Stimulated activated naive CD8-positive, alpha-beta T cell treated with anti-CD3 and anti-CD28 coated beads, Interleukin-15, amount 100 ng/mL, for 72 hours (primary cell): ENCODE results near the gene LSAMP.

Experiments used
- ATAC-seq: fragments of 150-1000 bp; cut with Tn5 transposase; 2 replicates; pipeline ENCODE4 v1.10.0; 2021; ENCODE audit warnings: mild to moderate bottlenecking, moderate library complexity
- DNase-seq, 2 donors: peaks; one replicate each; pipeline ENCODE4 v3.0.0; 2021 to 2022
- H3K27ac Mint-ChIP-seq, 2 donors: one replicate each; pipeline ENCODE4 v1.8.0; 2022; ENCODE audit warnings: mild to moderate bottlenecking in 2 of 2, mixed read lengths in 2 of 2, moderate library complexity in 2 of 2
- H3K27me3 Mint-ChIP-seq: one replicate; pipeline ENCODE4 v1.8.0; 2022; ENCODE audit warnings: mixed read lengths
- H3K4me1 Mint-ChIP-seq: one replicate; pipeline ENCODE4 v1.8.0; 2022; ENCODE audit warnings: mild to moderate bottlenecking, mixed read lengths
- H3K4me3 Mint-ChIP-seq, 2 donors: one replicate each; pipeline ENCODE4 v1.8.0; 2022; ENCODE audit warnings: mild to moderate bottlenecking in 2 of 2, mixed read lengths in 2 of 2, moderate library complexity in 1 of 2
- H3K9me3 Mint-ChIP-seq, 2 donors: one replicate each; pipeline ENCODE4 v1.8.0; 2022; ENCODE audit warnings: mixed read lengths in 2 of 2

LSAMP gene

GRCh38 chr3:116394365-116394764 is 50.9 kb downstream of the LSAMP start:
- no peak overlapping the region for H3K27ac Mint-ChIP-seq
- peaks cover 7 to 15% of the 10 kb centered on the region in 2 donors for H3K9me3 Mint-ChIP-seq
- no peak overlapping the region for H3K4me3 Mint-ChIP-seq
- ATAC-seq (no peak), DNase-seq (no peak)
- H3K4me1 Mint-ChIP-seq: no peaks in the 10 kb centered on the region
- no peaks in the 10 kb centered on the region for H3K27me3 Mint-ChIP-seq

GRCh38 chr3:116393199-116393598 is 52.1 kb downstream of the LSAMP start:
- Mint-ChIP-seq H3K4me1 (no peaks in the 10 kb centered on the region), H3K4me3 (no peak overlapping the region), H3K9me3 (peaks cover 7 to 16% of the 10 kb centered on the region in 2 donors), H3K27me3 (no peaks in the 10 kb centered on the region), H3K27ac (no peak overlapping the region)
- DNase-seq (no peak), ATAC-seq (no peak)

DNA sequence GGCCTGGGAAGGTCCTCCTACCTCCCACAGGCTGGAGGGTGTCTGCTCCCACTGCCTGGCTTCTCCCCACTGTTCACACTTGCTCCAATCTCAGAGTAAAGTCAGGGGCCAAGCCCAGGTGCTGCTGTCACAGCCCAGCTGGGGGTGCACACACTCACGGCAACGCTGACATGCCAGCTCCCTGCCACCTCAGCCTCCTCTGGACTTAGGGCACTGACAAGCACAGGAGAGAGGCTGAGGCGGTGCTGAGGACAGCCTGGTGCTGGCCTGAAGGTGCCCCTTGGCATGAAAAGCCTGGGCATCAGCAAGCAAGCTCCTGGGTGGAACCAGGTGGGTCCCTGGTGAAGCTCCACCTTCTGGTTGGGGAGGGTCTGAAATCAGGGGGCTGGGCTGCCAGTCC is 53.0 kb downstream of the LSAMP start:
- H3K27me3 Mint-ChIP-seq: no peaks in the 10 kb centered on the region
- DNase-seq (no peak), ATAC-seq (no peak)
- no peak overlapping the region for H3K27ac Mint-ChIP-seq
- H3K4me1 Mint-ChIP-seq: no peaks in the 10 kb centered on the region
- peaks cover 7 to 20% of the 10 kb centered on the region in 2 donors for H3K9me3 Mint-ChIP-seq
- H3K4me3 Mint-ChIP-seq: no peak overlapping the region

GRCh38 chr3:116391296-116392201 is 53.7 kb downstream of the LSAMP start:
- no peak overlapping the region for H3K27ac Mint-ChIP-seq
- H3K9me3 Mint-ChIP-seq: peaks cover 7 to 20% of the 10 kb centered on the region in 2 donors
- H3K4me3 Mint-ChIP-seq: no peak overlapping the region
- H3K27me3 Mint-ChIP-seq: no peaks in the 10 kb centered on the region
- ATAC-seq (no peak), DNase-seq (no peak)
- no peaks in the 10 kb centered on the region for H3K4me1 Mint-ChIP-seq

- Mint-ChIP-seq H3K9me3 (peaks cover 7 to 20% of the 10 kb centered on the region in 2 donors), H3K4me1 (no peaks in the 10 kb centered on the region), H3K27ac (no peak overlapping the region), H3K27me3 (no peaks in the 10 kb centered on the region), H3K4me3 (no peak overlapping the region)
- ATAC-seq (no peak), DNase-seq (no peak)
Measured at GRCh38 chr3:116390318-116390717, 55.0 kb downstream of the LSAMP start.

GRCh38 chr3:116388867-116389385 is 56.4 kb downstream of the LSAMP start:
- Mint-ChIP-seq H3K27ac (no peak overlapping the region), H3K4me3 (no peak overlapping the region), H3K27me3 (no peaks in the 10 kb centered on the region), H3K9me3 (peaks cover 14% of the 10 kb centered on the region in 2 donors), H3K4me1 (no peaks in the 10 kb centered on the region)
- ATAC-seq: no peak
- DNase-seq: no peak

GRCh38 chr3:116386168-116386567 is 59.1 kb downstream of the LSAMP start:
- Mint-ChIP-seq H3K4me3 (no peak overlapping the region), H3K4me1 (no peaks in the 10 kb centered on the region), H3K27ac (no peak overlapping the region), H3K27me3 (no peaks in the 10 kb centered on the region), H3K9me3 (peaks cover 14% of the 10 kb centered on the region in 2 donors)
- ATAC-seq (no peak), DNase-seq (no peak)

- no peak overlapping the region for H3K27ac Mint-ChIP-seq
- peaks cover 7 to 10% of the 10 kb centered on the region in 2 donors for H3K9me3 Mint-ChIP-seq
- H3K4me1 Mint-ChIP-seq: no peaks in the 10 kb centered on the region
- no peak overlapping the region for H3K4me3 Mint-ChIP-seq
- ATAC-seq: no peak
- H3K27me3 Mint-ChIP-seq: no peaks in the 10 kb centered on the region
- DNase-seq: no peak
Measured at GRCh38 chr3:116384717-116385116, 60.6 kb downstream of the LSAMP start.

- DNase-seq (no peak), ATAC-seq (no peak)
- Mint-ChIP-seq H3K27ac (no peak overlapping the region), H3K27me3 (no peaks in the 10 kb centered on the region), H3K4me3 (no peak overlapping the region), H3K4me1 (no peaks in the 10 kb centered on the region), H3K9me3 (no peaks in the 10 kb centered on the region)
Measured at GRCh38 chr3:116378077-116378476, 67.2 kb downstream of the LSAMP start.

- H3K27ac Mint-ChIP-seq: no peak overlapping the region
- peaks cover 4 to 5% of the 10 kb centered on the region in 2 donors for H3K9me3 Mint-ChIP-seq
Measured at GRCh38 chr3:116374901-116375300, 70.4 kb downstream of the LSAMP start.

GRCh38 chr3:116367761-116368395 is 77.4 kb downstream of the LSAMP start:
- Mint-ChIP-seq H3K4me1 (no peaks in the 10 kb centered on the region), H3K4me3 (no peak overlapping the region), H3K27ac (no peak overlapping the region)

More at GRCh38 chr3:116374901-116375300, 70.4 kb downstream of the LSAMP start:
- ATAC-seq: no peak
- H3K4me1 Mint-ChIP-seq: no peaks in the 10 kb centered on the region
- no peaks in the 10 kb centered on the region for H3K27me3 Mint-ChIP-seq
- no peak for DNase-seq
- H3K4me3 Mint-ChIP-seq: no peak overlapping the region

DNA sequence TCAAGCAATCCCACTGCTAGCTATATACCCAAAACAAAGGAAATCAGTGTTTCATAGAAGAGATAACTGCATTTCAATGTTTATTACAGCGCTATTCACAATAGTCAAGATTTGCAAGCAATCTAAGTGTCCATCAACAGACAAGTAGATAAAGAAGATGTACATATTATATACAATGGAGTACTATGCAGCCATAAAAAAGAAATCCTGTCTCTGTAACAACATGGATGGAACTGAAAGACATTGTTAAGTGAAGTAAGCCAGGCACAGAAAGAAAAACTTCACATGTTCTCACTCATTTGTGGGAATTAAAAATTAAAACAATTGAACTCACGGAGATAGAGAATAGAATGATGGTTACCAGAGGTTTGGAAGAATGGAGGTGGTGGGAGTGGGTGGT is 89.2 kb downstream of the LSAMP start:
- H3K27ac Mint-ChIP-seq: no peak overlapping the region

More at GRCh38 chr3:116367761-116368395, 77.4 kb downstream of the LSAMP start:
- Mint-ChIP-seq H3K27me3 (no peaks in the 10 kb centered on the region), H3K9me3 (peaks cover 4 to 6% of the 10 kb centered on the region in 2 donors)
- no peak for ATAC-seq
- no peak for DNase-seq

DNA sequence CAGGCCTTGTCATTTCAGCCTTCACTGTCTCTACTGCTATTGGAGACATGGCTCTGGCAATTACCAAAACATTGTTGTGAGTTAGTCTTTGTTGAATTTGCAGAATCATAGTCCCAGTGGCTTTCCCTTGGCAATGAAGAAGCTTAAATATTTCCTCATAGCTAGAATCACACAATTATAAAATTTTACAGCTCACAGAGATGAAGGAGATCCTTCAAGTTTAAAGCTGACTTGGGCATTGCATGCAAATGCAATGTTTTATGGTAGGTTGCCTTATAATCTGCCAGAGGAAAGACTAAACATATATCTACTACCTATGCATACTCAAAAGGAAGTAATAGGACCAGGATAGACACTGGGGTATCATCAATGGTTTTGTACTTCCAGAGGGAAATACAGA is 90.9 kb downstream of the LSAMP start:
- no peaks in the 10 kb centered on the region for H3K4me1 Mint-ChIP-seq
- H3K4me3 Mint-ChIP-seq: no peak overlapping the region
- no peaks in the 10 kb centered on the region for H3K27me3 Mint-ChIP-seq
- H3K9me3 Mint-ChIP-seq: peaks cover 0 to 11% of the 10 kb centered on the region in 2 donors
- no peak for ATAC-seq
- no peak for DNase-seq
- H3K27ac Mint-ChIP-seq: no peak overlapping the region

More for the DNA sequence above, 89.2 kb downstream of the LSAMP start:
- ATAC-seq (no peak), DNase-seq (no peak)
- Mint-ChIP-seq H3K4me1 (no peaks in the 10 kb centered on the region), H3K4me3 (no peak overlapping the region), H3K9me3 (peaks cover 0 to 11% of the 10 kb centered on the region in 2 donors), H3K27me3 (no peaks in the 10 kb centered on the region)

DNA sequence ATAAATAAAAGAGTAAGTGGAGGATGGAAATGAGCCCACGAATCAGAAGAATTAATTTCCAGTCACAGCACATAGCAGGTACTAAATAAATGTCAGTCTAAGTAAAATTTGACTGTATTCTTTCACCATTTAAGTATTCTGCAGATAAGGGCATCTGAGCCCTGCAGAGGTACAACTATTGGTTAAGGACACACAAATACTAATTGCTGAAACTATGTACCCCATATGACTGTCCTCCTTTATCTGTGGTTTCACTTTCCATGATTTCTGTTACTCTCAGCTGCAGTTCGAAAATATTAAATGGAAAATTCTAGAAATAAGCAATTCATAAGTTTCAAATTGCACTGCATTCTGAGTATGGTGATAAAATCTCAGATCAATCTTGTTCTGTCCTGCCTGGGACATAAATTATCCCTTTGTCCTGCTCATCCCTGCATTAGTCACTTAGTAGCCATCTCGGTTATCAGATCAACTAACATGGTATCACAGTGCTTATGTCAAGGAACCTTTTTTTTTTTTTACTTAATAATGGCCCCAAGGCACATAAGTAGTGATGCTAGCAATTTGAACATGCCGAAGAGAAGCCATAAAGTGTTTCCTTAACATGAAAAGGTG is 95.1 kb downstream of the LSAMP start:
- Mint-ChIP-seq H3K27ac (no peak overlapping the region), H3K9me3 (peaks cover 0 to under 1% of the 10 kb centered on the region in 2 donors), H3K4me3 (no peak overlapping the region), H3K27me3 (no peaks in the 10 kb centered on the region), H3K4me1 (no peaks in the 10 kb centered on the region)
- DNase-seq (no peak), ATAC-seq (no peak)

GRCh38 chr3:116348216-116348615 is 97.1 kb downstream of the LSAMP start:
- H3K27me3 Mint-ChIP-seq: no peaks in the 10 kb centered on the region
- no peak for DNase-seq
- peaks cover 0 to 3% of the 10 kb centered on the region in 2 donors for H3K9me3 Mint-ChIP-seq
- no peak for ATAC-seq
- H3K4me1 Mint-ChIP-seq: no peaks in the 10 kb centered on the region
- no peak overlapping the region for H3K4me3 Mint-ChIP-seq
- no peak overlapping the region for H3K27ac Mint-ChIP-seq
